Right atrium auricular region (tissue), 2 donors: ENCODE data around the gene RAB11B. TPM values are rescaled to one million over a fixed set of nuclear protein-coding genes. Genes with fewer than 3 reads are reported as not detected.
A peak's percentile ranks its signal among the peaks of the same experiment; 100 is the strongest.

ENCODE experiments used
- DNase-seq: peaks from one replicate; pipeline ENCODE4 v3.0.0-alpha.2; 2019; ENCODE audit warnings: low spot score
- H3K27ac ChIP-seq, 2 donors: fragments of 200-600 bp; sonication (generic); 1 replicate in 1 of 2; 2 replicates in 1 of 2; pipeline ENCODE4 v1.5.1; 2016 to 2019
- H3K27me3 ChIP-seq, 2 donors: fragments of 200-600 bp; sonication (generic); one replicate each; pipeline versions ENCODE4 v1.5.1 to v1.6.0; 2017 to 2019
- H3K36me3 ChIP-seq: fragments of 200-600 bp; sonication (generic); one replicate; pipeline ENCODE4 v1.5.1; 2016
- H3K4me1 ChIP-seq, 2 donors: fragments of 200-600 bp; sonication (generic); one replicate each; pipeline versions ENCODE4 v1.5.1 to v1.6.0; 2017 to 2019
- H3K4me3 ChIP-seq, 2 donors: fragments of 200-600 bp; sonication (generic); 1 replicate in 1 of 2; 2 replicates in 1 of 2; pipeline ENCODE4 v1.5.1; 2017 to 2019; ENCODE audit warnings: mild to moderate bottlenecking in 1 of 2, moderate library complexity in 1 of 2
- H3K9me3 ChIP-seq, 2 donors: fragments of 200-600 bp; sonication (generic); one replicate each; pipeline ENCODE4 v1.5.1; 2019
- total RNA-seq, 2 donors: library from RNA; depleted of rRNA; stranded (reverse); fragments of >200 nt; gene quantifications; one replicate each; pipeline ENCODE4 v1.1.0, GENCODE V29; 2016
- TF ChIP-seq, protein P1 (sequence below), 2 donors: fragments of 200-600 bp; sonication (generic); IDR thresholded peaks; one replicate each; pipeline ENCODE4 v1.5.1; 2019; ENCODE audit warnings: antibody characterized with exemption in 2 of 2

The RAB11B gene
- total RNA-seq, 2 donors from 2014 or later = 51.0 to 66.0 TPM

DNA sequence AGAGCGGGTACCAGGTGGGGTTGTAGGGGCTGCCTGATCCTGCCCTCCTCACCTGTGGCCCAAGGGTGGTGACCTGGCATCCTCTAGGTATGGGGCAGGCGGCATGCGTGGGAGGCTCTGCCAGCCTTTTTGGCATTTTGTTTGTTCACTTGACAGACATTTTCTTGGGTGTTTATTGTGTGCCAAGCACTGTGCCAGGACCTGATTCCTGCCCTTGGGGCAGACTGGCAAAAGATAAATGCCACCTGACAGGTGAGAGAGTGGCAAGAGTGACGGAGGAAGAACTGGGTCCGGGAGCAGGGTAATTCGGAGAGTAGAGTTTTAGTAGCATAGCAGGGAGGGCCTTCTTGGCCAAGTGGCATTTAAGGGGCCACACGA, 6.0 kb downstream of the RAB11B start:
- H3K4me3 ChIP-seq = no peak overlapping the region
- H3K4me1 ChIP-seq = peaks cover 0 to 75% of the 10 kb centered on the region in 2 donors
- DNase-seq = no peak
- peak overlapping the region in 1 of 2 donors; percentile 100 for H3K27ac ChIP-seq
- H3K36me3 ChIP-seq = peaks cover 23% of the 10 kb centered on the region
- TF ChIP-seq, protein P1, sequence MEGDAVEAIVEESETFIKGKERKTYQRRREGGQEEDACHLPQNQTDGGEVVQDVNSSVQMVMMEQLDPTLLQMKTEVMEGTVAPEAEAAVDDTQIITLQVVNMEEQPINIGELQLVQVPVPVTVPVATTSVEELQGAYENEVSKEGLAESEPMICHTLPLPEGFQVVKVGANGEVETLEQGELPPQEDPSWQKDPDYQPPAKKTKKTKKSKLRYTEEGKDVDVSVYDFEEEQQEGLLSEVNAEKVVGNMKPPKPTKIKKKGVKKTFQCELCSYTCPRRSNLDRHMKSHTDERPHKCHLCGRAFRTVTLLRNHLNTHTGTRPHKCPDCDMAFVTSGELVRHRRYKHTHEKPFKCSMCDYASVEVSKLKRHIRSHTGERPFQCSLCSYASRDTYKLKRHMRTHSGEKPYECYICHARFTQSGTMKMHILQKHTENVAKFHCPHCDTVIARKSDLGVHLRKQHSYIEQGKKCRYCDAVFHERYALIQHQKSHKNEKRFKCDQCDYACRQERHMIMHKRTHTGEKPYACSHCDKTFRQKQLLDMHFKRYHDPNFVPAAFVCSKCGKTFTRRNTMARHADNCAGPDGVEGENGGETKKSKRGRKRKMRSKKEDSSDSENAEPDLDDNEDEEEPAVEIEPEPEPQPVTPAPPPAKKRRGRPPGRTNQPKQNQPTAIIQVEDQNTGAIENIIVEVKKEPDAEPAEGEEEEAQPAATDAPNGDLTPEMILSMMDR (IDR thresholded peaks at IDR 0.05) = no peak
- no peaks in the 10 kb centered on the region for H3K9me3 ChIP-seq
- H3K27me3 ChIP-seq = no peaks in the 10 kb centered on the region

DNA sequence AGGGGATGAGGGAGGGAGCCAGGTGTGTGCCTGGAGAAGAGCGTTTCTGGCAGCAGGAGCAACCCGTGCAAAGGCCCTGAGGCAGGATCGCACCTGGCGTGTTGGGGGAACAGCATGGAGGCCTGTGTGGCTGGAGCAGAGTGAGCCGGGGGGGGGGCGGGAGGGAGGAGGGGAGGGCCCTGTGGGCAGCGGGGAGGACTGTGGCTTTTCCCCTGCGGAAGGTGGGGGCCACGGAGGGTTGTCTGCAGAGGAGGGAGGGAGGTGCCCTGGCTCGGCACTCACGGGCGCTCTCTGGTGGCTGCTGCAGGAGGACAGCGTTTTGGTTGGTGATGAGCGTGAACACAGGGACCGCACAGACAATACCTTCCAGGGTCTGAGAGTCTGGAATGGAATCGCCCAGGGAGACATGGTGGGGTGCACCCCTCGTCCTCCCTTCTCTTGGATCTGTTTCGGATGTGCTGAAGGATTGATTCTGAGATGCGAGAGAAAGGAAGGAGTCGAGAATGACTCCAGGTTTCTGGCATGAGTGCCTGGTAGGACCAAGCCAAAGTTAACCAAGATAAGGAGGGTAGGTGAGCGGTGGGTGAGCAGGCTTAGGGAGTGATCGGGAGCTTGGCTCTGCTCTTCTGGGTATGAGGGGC, 6.5 kb downstream of the RAB11B start:
- H3K9me3 ChIP-seq = no peaks in the 10 kb centered on the region
- TF ChIP-seq, protein P1 (IDR thresholded peaks at IDR 0.05) = peak; percentile 35 to 75
- peaks cover 0 to 69% of the 10 kb centered on the region in 2 donors for H3K4me1 ChIP-seq
- H3K36me3 ChIP-seq = peaks cover 25% of the 10 kb centered on the region
- H3K27ac ChIP-seq = peak overlapping the region in 1 of 2 donors; percentile 9
- no peaks in the 10 kb centered on the region for H3K27me3 ChIP-seq
- DNase-seq = no peak
- no peak overlapping the region for H3K4me3 ChIP-seq

DNA sequence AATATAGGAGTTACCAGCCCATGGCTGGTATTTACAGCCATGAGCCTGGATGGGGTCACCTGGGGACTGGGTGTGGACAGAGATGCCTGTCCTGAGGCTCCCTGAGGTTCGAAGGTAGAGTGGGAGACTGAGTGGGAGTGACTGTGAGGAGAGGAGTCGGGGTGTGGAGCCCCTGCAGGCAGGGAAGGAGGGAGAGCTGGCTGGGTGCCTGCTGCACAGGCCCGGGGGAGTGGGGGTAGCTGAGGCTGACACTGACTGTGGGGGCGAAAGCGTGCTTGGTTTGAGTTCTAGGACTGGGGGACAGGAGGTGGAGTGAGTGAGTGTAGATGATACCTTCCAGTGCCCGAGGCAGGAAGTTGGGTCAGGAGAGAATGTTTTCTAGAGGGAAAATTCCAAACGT, 7.1 kb downstream of the RAB11B start:
- no peaks in the 10 kb centered on the region for H3K27me3 ChIP-seq
- H3K4me1 ChIP-seq = peaks cover 0 to 64% of the 10 kb centered on the region in 2 donors
- H3K27ac ChIP-seq = peak overlapping the region in 1 of 2 donors; percentile 9
- DNase-seq = no peak
- H3K36me3 ChIP-seq = peaks cover 31% of the 10 kb centered on the region
- H3K9me3 ChIP-seq = no peaks in the 10 kb centered on the region
- TF ChIP-seq, protein P1 (IDR thresholded peaks at IDR 0.05) = no peak
- H3K4me3 ChIP-seq = no peak overlapping the region

DNA sequence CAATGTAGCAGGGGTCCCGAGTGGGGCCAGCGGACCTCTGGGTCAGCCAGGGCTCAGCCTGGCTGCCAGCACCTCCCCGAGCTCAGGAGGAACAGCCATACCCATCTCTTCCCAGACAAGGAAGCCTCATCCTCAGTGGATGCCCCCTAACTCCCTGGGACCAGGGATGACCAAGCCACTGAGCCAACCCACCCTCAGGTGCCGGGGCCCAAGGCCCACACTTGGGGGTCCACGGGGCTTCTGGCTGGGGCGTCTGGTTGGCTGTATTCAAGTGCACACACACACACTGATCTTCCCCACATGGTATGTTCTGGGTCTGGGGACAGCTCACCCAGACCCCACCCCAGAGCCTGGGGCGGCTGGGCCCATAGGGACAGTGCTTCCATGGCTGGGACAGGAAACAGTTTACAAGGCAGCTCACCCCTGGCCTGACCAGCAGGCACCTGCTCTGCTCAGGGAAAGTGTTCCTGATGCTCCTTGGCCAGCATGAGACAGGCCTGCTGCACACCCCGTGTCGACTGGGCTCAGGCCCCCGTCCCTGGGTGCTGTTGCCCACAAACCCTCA, 7.7 kb downstream of the RAB11B start:
- Histone ChIP-seq H3K27me3 (no peaks in the 10 kb centered on the region), H3K27ac (peak overlapping the region in 1 of 2 donors; percentile 9), H3K4me1 (peaks cover 0 to 58% of the 10 kb centered on the region in 2 donors), H3K4me3 (no peak overlapping the region), H3K9me3 (no peaks in the 10 kb centered on the region), H3K36me3 (peaks cover 36% of the 10 kb centered on the region)
- TF ChIP-seq, protein P1 (IDR thresholded peaks at IDR 0.05) = no peak
- DNase-seq = no peak

DNA sequence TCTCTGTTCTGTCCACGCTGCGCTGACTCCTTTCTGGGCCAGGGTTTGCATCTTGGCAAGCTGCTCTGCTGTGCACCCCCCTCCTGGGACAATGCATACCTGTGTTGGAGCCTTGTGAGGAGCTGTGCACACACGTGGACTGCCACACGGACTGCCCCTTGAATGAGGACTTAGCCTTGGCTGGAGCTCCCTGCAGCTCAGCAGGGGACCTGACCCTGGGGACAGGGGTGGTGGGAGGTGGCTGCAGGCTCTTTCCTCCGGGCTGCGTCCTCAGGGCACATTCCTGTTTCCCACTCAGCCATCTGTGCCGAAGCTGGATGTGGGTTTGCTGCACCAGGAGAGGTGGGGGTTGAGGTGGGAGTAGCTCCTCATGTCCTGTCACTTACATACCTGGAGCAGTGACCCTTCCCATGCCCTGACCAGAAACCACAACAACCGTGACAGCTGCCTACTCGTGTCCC, 8.2 kb downstream of the RAB11B start:
- no peaks in the 10 kb centered on the region for H3K9me3 ChIP-seq
- TF ChIP-seq, protein P1 (IDR thresholded peaks at IDR 0.05) = no peak
- H3K4me1 ChIP-seq = peaks cover 0 to 53% of the 10 kb centered on the region in 2 donors
- H3K27ac ChIP-seq = no peak overlapping the region
- no peak overlapping the region for H3K4me3 ChIP-seq
- H3K27me3 ChIP-seq = no peaks in the 10 kb centered on the region
- peaks cover 41% of the 10 kb centered on the region for H3K36me3 ChIP-seq
- DNase-seq = no peak
